NCI-H345 treated with DMSO at 0.1 percent for 48 hours (cell line): Measurements from ENCODE around the gene C11orf91.

Source experiments
- DNase-seq: peaks from one replicate; lab custom pipeline; 2025; ENCODE audit not compliant: unreplicated experiment; lab: John Stamatoyannopoulos, UW

C11orf91 gene

DNA sequence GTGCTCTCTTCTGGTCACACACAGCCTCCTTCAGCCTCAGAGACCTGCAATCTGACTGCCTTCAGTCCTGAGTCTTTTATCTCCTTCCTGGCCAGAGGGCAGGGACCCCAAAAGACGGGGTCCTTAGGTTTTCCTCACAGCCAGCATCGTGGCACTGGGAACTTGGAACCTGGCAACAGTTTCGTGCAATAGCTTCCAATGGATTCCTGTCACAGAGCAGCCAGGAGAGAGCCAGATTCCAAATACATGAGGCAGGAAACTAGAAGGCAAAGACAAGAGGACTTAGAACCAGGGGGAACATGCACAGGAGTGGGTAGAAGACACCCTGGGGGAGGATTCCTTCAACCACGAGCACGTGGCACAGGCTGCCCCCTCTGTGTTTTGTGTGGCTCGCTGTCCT is 48.6 kb downstream of the C11orf91 start:
- DNase-seq, result no peak

DNA sequence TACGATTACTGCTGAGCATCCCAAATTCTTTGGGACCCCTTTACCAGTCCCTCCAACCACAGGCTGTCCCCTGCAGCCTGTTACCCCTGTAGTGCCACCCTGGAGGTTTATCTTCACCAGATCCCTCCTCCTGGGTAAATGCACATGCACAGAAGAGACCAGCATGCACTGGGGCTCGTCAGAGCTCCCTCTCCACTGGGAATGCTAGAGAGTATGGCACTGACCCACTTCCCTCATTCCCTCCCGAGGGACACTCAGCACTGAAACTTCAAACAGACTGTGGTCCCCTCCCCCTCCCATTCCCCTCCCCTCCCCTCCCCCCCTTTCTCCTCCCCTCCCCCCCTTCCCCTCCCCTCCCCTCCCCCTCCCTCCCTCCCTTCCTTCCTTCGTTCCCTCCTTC is 49.1 kb downstream of the C11orf91 start:
- no peak for DNase-seq

DNA sequence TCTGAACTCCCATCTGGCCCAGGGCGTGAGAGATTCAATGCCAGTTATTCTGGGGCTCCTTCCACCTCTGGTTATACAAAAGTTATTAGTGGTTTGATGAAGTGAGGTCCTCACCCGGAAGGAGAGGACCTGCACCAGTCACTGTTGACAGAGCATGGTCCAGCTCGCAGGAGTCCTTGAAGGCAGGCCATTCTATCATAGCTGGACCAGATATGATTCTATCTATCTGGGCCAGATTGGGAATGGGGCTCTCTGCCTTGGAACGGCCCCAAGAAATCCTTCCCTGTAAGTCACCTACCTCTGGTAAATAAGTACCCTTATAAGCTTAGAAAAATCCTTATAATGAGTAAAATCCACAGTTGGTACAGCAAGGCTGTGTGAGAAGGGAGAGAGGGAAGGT is 50.7 kb downstream of the C11orf91 start:
- DNase-seq, result no peak
